ENCODE measurements around the gene TAF6. TPM values are rescaled to one million over a fixed set of nuclear protein-coding genes. Genes with fewer than 3 reads are reported as not detected.

Gene TAF6
- total and polyA plus RNA-seq, 2 experiments from 2014 or later: 56.3 to 141 TPM

- peaks cover 23% of the 10 kb centered on the region for H3K27me3 Mint-ChIP-seq (ENCODE audit: insufficient read depth, low read depth, poor library complexity)
- H3K27me3 ChIP-seq (ENCODE audit: insufficient read depth): no peaks in the 10 kb centered on the region
These were observed 34.8 kb upstream of the TAF6 start for GRCh38 chr7:100153708-100154535.

More at GRCh38 chr7:100153708-100154535, 34.8 kb upstream of the TAF6 start:
- peaks cover 14% of the 10 kb centered on the region for H4K20me1 ChIP-seq (replicated peaks; ENCODE audit: insufficient read depth)
- H3K9me2 ChIP-seq (ENCODE audit: insufficient read depth): no peaks in the 10 kb centered on the region
- H2AFZ ChIP-seq: no peak overlapping the region
- TF ChIP-seq POLR2AphosphoS5 (IDR thresholded peaks at IDR 0.05; ENCODE audit: low read depth) (peak; percentile 15; the same call in 1 of the 2 replicates), ZNF462 (CRISPR knock-in tag; IDR thresholded peaks at IDR 0.05) (no peak)
- no peaks in the 10 kb centered on the region for H3K9me3 Mint-ChIP-seq
- DNase-seq (ENCODE audit: low spot score) (no peak), ATAC-seq (no peak)
- H3K4me3 Mint-ChIP-seq: no peak overlapping the region; the same call in 2 of the 3 replicates
- H3K79me2 ChIP-seq (replicated peaks; ENCODE audit: insufficient read depth): peaks cover 29% of the 10 kb centered on the region
- no peak overlapping the region for H3K27ac ChIP-seq (ENCODE audit: low read depth)
- H3K4me2 ChIP-seq: no peak overlapping the region
- no peak overlapping the region for H3K27ac Mint-ChIP-seq
- peaks cover 30% of the 10 kb centered on the region for H3K4me1 Mint-ChIP-seq
- H3F3A ChIP-seq (replicated peaks; ENCODE audit: low read depth): peaks cover 36% of the 10 kb centered on the region
- peaks cover 64% of the 10 kb centered on the region for H3K36me3 Mint-ChIP-seq (ENCODE audit: low read depth)
- no peak overlapping the region for H3K4me3 ChIP-seq
- no peaks in the 10 kb centered on the region for H3K36me3 ChIP-seq (ENCODE audit: insufficient read depth)
- peaks cover 18% of the 10 kb centered on the region for H3K4me1 ChIP-seq (ENCODE audit: insufficient read depth)
